ENCODE measurements around the gene ULK4. TPM values are rescaled to one million over a fixed set of nuclear protein-coding genes. Genes with fewer than 3 reads are reported as not detected.

ULK4 gene
- total and polyA plus RNA-seq, 2 of the 8 experiments (the other 6 are each of a cell fraction or from before 2014, with no cell fraction given): 3.0 to 10.8 TPM

DNA sequence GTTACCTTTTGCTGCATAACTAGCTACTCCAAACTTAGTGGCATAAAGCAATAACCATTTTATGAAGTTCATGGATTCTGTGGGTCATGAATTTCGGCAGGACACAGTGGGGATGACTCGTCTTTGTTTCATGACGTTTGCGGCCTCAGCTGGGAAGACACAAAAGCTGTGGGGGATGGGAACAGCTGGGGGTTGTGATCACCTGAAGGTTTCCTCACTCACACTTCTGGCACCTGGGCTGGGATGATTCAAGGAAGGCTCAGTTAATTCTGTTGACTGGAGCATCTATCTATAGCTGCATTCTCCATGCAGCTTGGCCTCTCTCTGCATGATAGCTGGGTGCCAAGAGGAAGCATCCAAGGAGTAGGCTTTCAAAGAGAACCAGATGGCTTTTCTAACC is 332.8 kb downstream of the ULK4 start (continued):
- TF ChIP-seq, protein P1, sequence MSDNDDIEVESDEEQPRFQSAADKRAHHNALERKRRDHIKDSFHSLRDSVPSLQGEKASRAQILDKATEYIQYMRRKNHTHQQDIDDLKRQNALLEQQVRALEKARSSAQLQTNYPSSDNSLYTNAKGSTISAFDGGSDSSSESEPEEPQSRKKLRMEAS (IDR thresholded peaks at IDR 0.05): no peak
- TF ChIP-seq GTF2F1 (IDR thresholded peaks at IDR 0.05; ENCODE audit: borderline replicate concordance, low read depth, low read length) (no peak), MAFK (IDR thresholded peaks at IDR 0.05; ENCODE audit: low read depth, low read length) (no peak), GABPA (IDR thresholded peaks at IDR 0.05; ENCODE audit: borderline replicate concordance, insufficient read depth, low read length) (no peak), TEAD4 (IDR thresholded peaks at IDR 0.05; ENCODE audit: low read depth, low read length) (no peak), TCF12 (IDR thresholded peaks at IDR 0.05; ENCODE audit: low read depth, low read length) (0 out of 2 replicates have a peak, but pooled peaks have one; percentile 81), RBBP5 (IDR thresholded peaks at IDR 0.05; ENCODE audit: borderline replicate concordance, low read depth, low read length) (no peak), CREB1 (IDR thresholded peaks at IDR 0.05) (0 out of 2 replicates have a peak, but pooled peaks have one; percentile 44), CBX8 (IDR thresholded peaks at IDR 0.05; ENCODE audit: borderline replicate concordance, low read depth, low read length) (no peak), HDAC2 (IDR thresholded peaks at IDR 0.05; ENCODE audit: borderline replicate concordance in 1 of 2, low read depth in 2 of 2, low read length in 2 of 2) (no peak), SP1 (IDR thresholded peaks at IDR 0.05; ENCODE audit: low read depth, low read length) (no peak), SIN3A (conservative IDR thresholded peaks at IDR 0.05 in 1 of 2, IDR thresholded peaks at IDR 0.05 in 1 of 2; ENCODE audit: low read depth in 1 of 2, low read length in 2 of 2) (0 out of 4 replicates have a peak, but pooled peaks of 1 of the 2 experiments have one; percentile 45)
- TF ChIP-seq, protein P2, sequence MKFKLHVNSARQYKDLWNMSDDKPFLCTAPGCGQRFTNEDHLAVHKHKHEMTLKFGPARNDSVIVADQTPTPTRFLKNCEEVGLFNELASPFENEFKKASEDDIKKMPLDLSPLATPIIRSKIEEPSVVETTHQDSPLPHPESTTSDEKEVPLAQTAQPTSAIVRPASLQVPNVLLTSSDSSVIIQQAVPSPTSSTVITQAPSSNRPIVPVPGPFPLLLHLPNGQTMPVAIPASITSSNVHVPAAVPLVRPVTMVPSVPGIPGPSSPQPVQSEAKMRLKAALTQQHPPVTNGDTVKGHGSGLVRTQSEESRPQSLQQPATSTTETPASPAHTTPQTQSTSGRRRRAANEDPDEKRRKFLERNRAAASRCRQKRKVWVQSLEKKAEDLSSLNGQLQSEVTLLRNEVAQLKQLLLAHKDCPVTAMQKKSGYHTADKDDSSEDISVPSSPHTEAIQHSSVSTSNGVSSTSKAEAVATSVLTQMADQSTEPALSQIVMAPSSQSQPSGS (IDR thresholded peaks at IDR 0.05; ENCODE audit: low read length): no peak
- TF ChIP-seq, protein P3, sequence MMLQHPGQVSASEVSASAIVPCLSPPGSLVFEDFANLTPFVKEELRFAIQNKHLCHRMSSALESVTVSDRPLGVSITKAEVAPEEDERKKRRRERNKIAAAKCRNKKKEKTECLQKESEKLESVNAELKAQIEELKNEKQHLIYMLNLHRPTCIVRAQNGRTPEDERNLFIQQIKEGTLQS (IDR thresholded peaks at IDR 0.05; ENCODE audit: insufficient read depth, low read depth, low read length): no peak
- TF ChIP-seq, protein P4, sequence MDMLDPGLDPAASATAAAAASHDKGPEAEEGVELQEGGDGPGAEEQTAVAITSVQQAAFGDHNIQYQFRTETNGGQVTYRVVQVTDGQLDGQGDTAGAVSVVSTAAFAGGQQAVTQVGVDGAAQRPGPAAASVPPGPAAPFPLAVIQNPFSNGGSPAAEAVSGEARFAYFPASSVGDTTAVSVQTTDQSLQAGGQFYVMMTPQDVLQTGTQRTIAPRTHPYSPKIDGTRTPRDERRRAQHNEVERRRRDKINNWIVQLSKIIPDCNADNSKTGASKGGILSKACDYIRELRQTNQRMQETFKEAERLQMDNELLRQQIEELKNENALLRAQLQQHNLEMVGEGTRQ (IDR thresholded peaks at IDR 0.05; ENCODE audit: low read length): no peak

Measured in H1 (cell line).